Measurements from ENCODE around the gene MZB1. TPM values are rescaled to one million over a fixed set of nuclear protein-coding genes. Genes with fewer than 3 reads are reported as not detected.
"Not testable (repeated sequence)": the region's sequence is repeated elsewhere in the genome, so short reads cannot be mapped to it uniquely, and the experiment has no call there.

Gene MZB1
- total RNA-seq, 1 experiment from 2014 or later: not detected

DNA sequence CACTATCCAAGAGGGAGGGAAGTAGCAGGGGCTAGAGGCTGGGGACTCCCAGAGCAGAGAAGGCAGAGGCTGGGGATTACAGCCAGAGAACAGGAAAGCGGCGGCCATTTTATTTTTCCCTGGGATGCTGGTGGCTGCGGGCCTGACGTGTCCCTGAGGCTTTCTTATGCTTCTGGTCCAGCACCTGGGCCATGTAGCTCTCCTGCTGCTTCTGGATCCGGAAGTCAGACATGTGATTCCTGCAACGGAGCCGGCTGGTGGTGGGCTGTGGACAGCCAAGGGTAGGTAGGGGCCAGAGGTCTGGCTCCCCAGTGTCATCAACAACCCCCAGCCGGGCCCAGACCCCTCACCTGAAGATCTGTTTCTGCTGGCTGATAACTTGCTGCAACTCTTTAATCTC is 7.0 kb upstream of the MZB1 start:
- Histone ChIP-seq H3K36me3 (no peaks in the 10 kb centered on the region), H3K9me3 (no peaks in the 10 kb centered on the region), H3K27me3 (no peaks in the 10 kb centered on the region), H3K4me3 (no peak overlapping the region)
- DNase-seq: no peak

DNA sequence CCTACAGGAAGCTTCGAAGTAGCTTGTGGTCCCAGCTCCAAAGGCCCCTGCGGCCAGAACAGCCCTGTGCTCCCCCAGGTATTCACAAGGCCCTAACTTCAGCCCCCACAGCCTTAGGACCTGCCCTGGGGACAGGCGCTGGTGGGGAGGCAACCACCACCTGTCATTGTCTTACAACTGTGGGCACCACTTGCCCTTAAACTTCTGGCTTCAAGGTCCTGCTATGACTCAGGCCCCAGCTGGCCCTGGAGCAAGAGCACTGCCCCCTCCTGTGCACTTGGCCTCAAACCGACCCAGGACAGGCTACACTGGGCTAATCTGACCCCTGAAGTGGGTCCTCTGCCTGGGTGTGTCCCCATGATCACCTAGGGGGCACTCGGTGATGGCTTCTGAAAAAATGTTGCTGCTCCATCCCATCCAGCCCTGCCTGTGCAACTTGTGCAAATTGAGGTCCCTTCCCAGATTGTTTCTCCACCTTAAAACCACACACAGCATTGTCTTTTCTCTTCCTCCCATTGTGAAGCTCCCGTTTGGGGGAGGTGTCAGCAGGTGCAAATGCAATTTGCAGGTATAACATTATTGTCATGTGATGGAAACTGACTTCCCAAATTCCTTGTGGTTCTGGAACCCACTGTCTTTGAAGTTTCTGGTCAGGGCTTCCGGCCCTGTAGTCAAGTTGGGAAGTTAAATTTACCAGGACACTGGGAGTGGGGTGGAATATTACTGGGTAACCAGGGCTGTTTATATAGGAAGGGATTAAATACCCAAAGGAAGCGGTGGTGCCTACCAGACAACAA is 6.3 kb upstream of the MZB1 start:
- H3K9me3 ChIP-seq: no peaks in the 10 kb centered on the region
- no peaks in the 10 kb centered on the region for H3K36me3 ChIP-seq
- no peak overlapping the region for H3K4me3 ChIP-seq
- H3K27me3 ChIP-seq: no peaks in the 10 kb centered on the region
- DNase-seq: peak; percentile 83

DNA sequence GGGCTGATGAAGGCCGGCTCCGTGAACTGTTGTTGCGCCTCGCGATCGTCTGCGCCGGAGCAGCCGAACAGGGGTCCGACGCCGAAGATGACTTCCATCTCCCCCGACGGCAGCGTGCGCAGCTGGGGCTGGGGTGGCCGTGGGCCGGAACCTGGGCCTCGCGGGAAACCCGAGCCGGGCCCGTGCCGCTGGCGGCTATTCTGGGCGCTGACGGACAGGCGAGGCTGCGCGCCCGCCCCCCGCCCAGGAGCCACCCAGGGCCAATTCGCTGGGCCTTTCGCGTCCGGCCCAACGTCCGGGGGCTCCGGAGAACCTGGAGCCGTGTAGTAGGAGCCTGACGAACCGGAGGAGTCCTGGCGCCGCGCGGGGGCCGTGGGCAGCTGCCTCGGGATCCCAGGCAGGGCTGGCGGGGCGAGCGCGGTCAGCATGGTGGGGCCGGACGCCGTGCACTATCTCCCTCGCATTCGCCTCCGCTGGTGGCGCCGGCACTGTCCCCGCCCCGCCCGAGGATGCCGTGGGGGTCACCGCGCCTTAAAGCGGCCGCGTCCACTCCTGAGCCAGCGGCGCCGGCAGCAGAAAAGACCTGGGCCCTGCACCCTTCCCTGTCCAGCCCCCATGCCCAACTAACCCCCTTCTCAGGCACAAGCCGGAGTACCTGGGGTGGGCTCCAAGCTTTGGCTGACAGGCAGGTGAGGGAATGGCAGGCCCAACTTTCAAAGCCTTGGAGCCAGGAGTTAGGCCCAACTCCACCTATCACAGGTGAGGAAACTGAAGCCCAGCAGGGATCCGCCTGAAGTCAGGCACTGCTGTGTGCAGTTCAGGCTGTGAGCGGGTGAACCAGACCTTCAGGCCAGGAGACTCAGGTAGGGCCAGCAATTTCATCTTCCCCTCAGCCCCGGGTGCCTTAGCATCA is 5.2 kb upstream of the MZB1 start, which contains the start of gene PROB1:
PROB1 (minus strand) TSS at position 451 of the 913 bp plus-strand sequence; CDS start at position 428, 23 bp downstream.
- H3K36me3 ChIP-seq: no peaks in the 10 kb centered on the region
- DNase-seq: no peak
- no peaks in the 10 kb centered on the region for H3K27me3 ChIP-seq
- H3K4me3 ChIP-seq: no peak within 1 kb of the TSS
- H3K9me3 ChIP-seq: no peaks in the 10 kb centered on the region

DNA sequence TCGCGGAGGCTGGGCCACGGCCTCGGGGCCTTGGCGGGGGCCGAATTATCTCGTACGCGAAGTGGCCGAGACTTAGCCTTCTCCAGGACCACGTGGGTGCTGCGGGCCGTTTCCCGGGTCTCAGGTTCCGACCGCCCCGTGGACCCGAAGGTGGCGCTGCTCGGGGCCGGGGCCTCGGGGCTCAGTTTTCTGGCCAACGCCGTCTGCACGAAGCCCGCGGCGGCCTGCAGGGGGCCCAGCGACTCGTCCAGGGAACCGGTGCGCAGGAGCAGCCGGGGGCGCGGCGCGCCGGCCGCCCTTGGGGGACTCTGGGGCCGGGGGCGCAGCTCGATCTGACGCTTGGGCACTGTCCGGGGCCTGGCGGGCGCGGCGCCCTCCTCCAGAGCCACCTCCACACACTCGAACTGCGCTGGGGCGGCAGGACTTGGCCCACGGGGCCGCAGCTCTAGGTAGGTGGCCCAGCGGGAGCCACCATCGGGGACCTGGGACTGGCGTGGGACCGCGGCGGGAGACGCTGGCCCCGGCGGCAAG is 4.5 kb upstream of the MZB1 start:
- no peak for DNase-seq
- no peaks in the 10 kb centered on the region for H3K27me3 ChIP-seq
- no peaks in the 10 kb centered on the region for H3K36me3 ChIP-seq
- H3K4me3 ChIP-seq: no peak overlapping the region
- no peaks in the 10 kb centered on the region for H3K9me3 ChIP-seq

DNA sequence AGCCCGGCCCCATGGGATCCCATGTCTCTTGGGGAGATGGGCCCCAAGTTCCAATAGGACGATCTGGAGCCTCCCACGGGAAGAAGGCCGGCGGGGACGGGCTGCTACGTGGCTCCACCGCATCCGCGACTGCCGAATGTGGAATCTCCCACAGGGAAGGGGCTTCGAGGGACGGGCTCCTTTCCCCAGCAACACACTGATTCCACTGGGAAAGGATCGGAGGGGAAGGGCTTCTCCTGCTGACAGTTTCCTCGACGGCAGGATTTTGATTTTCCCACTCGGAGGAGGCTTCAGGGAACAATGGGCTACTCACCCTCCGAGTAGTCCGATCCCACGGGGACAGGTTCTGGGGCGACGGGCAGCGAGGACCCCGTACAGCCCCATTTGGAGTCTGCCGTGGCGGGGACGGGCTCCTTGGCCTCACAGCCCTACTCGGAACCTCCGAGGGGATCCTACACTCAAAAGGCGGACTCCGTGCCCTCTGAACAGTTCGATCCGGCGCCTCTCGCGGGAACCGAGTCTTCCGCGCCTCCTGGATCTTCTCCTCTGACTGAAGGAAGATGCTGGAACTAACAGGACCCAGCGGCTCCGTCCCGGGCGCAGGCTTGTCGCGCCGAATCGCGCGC is 3.9 kb upstream of the MZB1 start:
- H3K4me3 ChIP-seq: no peak overlapping the region
- DNase-seq: no peak
- no peaks in the 10 kb centered on the region for H3K27me3 ChIP-seq

DNA sequence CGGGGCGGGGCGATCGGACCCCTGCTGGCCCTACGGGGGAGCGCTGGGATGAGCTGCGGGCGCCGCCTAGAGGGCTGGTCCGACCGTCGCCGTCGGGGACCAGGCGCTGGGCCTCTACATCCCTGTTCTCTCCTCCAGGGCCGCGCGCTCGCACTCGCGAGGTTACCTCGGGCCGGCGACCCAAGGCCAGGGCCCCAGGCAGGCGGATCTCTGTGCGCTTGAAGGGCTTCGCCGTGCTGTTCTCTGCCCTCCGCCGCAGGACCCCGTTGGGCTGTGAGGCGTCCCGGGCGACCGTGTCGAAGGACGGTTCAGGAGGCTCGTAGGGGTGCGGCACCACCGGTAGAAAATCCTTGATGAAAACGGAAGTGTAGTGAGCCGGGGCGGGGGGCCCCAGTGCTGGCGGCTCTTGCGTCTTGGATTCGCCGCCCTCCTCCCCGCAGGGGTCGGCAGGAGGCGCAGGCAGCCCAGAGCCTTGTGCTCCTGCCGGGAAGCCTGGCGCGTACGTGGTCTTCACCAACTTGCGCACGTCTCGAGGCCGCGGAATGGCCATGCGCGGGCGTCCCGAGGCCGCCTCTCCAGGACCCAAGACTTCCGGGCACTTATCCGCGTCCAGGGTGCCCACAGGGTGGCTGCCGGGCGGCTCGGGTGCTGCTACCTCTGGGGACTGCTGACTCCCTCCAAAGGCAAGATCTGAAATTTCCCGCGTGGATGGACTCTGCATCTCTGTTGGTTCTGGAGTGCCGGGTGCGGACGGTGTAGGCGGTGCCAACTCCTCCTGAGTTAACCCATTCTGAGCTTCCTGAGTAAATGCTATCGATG is 3.2 kb upstream of the MZB1 start:
- peak; percentile 68 for DNase-seq
- Histone ChIP-seq H3K9me3 (no peaks in the 10 kb centered on the region), H3K27me3 (no peaks in the 10 kb centered on the region), H3K4me3 (no peak overlapping the region), H3K36me3 (no peaks in the 10 kb centered on the region)

More for the DNA sequence above, 3.9 kb upstream of the MZB1 start:
- Histone ChIP-seq H3K9me3 (no peaks in the 10 kb centered on the region), H3K36me3 (no peaks in the 10 kb centered on the region)

DNA sequence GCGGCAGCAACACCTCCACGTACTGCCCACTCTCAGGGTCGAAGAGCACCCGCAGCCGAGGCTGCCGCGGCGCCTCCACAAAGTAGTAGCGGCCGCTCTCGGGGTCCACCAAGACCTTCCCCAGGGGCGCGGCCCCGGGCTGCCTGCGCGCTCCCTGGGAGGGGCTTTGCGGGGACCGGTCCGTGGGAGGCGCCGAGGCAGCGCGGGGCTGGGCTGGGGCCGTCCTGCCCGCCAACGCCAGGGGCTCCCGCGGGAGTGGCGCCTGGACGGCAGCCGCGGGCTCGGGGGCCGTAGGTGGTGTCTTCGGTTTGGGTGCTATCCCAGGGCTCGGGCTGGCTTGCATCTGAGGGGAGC is 2.6 kb upstream of the MZB1 start:
- H3K9me3 ChIP-seq: no peaks in the 10 kb centered on the region
- H3K36me3 ChIP-seq: no peaks in the 10 kb centered on the region
- H3K4me3 ChIP-seq: no peak overlapping the region
- DNase-seq: no peak
- H3K27me3 ChIP-seq: no peaks in the 10 kb centered on the region

DNA sequence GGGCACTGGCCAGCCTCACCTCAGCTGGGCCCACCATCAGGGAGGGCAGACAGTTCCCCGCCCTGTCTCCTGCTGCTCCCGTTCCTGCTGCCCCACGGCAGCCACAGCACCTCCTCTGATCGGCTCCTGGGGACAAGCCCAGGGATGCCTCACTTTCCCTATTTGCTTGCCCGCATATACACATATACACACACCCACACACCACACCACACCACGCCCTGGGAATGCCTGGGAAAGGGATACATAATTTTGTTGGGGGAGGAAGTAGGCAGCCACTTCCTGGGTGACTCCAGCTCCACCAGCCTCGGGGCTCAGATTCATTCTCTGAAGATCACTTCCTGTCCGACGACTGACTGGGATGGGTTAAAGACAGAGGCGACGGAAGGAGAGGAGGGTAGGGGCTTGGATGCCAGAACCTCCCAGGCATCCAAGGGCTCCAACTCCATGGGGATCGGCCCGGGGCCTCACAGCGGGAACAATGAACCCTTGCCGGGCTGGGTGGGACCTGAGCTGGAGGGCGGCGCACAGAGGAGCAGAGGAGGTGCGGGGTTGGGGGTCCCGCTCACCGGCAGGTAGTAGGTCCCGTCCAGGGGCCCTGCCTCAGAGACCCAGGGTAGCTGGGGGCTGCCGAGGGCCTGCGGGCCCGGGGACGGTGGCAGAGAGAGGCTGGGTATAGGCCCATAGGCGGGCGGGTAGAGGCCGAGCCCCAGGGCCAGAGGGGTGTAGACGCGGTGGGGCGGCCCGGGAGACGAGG is 2.0 kb upstream of the MZB1 start:
- H3K36me3 ChIP-seq: no peaks in the 10 kb centered on the region
- no peak overlapping the region for H3K4me3 ChIP-seq
- H3K9me3 ChIP-seq: no peaks in the 10 kb centered on the region
- H3K27me3 ChIP-seq: no peaks in the 10 kb centered on the region
- peak; percentile 61 for DNase-seq

DNA sequence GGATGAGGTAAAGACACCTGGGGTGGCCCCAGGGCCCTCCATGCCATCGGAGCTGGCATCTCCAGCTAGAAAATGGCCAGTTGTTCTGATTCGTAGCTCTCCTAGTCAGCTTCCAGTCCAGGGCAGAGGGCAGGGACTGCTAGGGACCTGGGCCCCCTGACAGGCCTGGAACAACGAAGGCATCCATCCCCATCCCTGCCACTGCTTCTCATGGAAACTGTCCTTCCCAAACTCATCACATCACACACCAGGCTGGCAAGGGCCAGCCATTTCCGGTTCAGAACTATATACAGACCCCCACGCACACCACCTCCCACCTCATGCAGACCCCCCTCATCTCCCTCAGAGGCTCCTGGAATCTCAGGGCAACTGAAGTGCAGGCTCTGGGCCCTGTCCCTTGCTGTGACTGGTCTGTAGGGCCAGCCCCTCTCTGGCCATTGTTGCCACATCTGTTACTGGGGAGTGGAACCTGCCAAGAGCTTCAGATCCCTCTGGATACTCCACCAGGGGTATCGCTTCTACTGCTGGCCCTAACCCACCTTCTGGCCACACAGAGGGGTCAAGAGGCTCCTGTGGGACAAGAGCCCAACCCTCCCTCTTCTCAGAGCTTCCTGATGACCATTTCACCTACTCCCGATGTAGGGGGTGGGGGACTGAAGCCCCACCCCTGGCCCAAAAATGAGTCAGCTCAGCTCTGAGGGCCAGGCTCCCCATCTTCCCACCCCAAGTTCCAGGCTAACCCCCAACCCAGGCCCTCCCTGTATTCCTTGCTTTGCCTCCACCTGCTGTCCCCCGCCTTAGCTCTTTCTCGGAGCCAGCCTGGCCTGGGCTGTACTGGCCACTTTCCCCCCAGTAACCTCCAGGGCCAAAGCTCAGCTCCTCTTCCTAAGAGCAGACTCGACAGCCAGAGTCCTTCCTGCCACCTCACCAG is 1.2 kb upstream of the MZB1 start:
- no peak for DNase-seq
- no peak overlapping the region for H3K4me3 ChIP-seq
- no peaks in the 10 kb centered on the region for H3K9me3 ChIP-seq
- no peaks in the 10 kb centered on the region for H3K27me3 ChIP-seq
- H3K36me3 ChIP-seq: no peaks in the 10 kb centered on the region

DNA sequence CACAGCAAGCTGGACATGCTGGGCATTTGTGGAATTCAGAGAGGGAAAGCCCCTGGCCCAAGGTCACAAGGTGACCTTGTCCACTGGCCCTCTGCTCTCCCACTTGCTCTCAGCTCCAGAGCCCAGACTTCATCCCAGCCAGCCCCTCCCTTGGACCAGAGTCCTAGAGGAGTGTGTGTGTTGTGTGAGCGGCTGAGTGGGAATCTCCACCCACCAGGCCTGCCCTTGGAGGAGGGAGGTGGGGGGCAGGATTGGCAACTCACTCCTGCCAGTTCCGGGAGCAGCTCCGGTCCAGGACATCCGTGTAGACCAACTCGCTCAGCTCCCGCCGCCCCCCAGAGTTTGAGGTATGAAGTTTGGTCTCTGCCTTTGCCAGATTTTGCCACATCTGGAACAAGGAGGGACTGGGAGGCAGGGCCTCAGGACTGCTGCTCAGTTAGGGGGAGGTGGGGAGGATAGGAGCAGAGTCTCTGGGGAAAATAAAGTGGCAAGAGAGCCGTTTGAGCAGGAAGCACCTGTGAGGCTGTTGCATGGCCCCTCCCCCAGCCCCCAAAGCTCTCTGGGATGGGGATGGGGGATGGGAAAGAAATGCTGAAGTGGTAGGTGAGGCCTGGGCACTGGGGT is 1.4 kb downstream of the MZB1 start:
- H3K4me3 ChIP-seq: no peak overlapping the region
- no peak for DNase-seq

DNA sequence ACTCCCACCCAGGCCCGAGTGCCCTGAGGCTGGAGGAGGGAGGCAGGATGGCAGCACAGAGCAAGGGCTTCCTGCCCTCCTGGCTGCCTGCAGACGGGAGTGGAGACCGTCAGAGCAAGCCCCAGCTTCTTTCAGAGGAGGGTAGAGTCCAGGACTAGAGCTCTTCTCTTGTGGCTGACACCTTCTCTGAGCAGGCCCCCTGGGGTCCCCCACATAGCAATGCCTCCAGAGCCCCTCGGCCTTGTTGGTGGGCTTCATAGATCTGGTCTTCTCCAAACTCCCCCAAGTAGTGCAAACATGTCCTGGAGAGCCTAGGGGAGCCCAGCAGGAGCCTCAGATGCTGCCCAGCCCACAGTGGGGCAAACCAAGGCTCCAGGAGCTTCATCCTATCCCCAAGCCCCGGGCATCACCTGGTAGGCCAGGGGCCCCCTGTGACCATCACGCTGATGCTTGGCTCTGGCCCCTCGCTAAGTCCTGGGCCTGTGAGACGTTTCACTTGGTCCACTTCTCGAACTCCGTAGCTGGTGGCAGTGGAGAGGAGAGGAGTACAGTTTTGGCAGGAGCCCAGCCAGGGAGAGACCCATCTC is 2.0 kb downstream of the MZB1 start:
- DNase-seq: no peak
- Histone ChIP-seq H3K27me3 (no peaks in the 10 kb centered on the region), H3K4me3 (no peak overlapping the region), H3K36me3 (no peaks in the 10 kb centered on the region), H3K9me3 (no peaks in the 10 kb centered on the region)

More for the DNA sequence above, 1.4 kb downstream of the MZB1 start:
- Histone ChIP-seq H3K9me3 (no peaks in the 10 kb centered on the region), H3K27me3 (no peaks in the 10 kb centered on the region), H3K36me3 (no peaks in the 10 kb centered on the region)

DNA sequence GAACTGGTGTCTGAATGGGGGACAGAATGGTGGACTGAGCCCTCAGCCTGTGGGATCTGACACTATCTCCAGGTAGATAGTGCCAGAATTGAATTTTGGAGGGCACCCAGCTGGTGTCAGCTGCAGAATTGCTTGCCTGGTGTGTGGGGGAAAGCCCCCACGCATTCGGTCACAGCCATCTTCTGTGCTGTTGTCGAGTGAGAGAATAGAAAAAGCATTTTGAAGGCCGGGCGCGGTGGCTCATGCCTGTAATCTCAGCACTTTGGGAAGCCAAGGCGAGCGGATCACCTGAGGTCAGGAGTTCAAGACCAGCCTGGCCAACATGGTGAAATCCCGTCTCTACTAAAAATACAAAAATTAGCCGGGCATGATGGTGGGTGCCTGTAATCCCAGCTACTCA is 2.8 kb downstream of the MZB1 start:
- DNase-seq: not testable (repeated sequence)

DNA sequence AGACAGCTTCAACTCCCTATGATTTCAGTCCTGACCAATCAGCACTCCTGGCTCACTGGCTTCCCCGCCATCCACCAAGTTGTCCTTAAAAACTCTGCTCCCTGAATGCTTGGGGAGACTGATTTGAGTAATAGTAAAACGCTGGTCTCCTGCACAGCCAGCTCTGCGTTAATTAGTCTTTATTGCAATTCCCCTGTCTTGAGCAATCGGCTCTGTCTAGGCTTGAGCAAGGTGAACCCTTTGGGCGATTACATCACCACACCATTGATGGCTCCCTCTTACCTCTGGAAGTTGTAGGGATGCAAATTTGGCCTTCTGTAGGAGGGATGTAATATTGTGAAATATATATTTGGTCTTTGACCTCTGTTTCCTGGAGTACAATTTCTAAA is 3.7 kb downstream of the MZB1 start:
- H3K27me3 ChIP-seq: no peaks in the 10 kb centered on the region

More for the DNA sequence above, 2.8 kb downstream of the MZB1 start:
- not testable (repeated sequence) for H3K9me3 ChIP-seq, H3K36me3 ChIP-seq, H3K27me3 ChIP-seq, H3K4me3 ChIP-seq

More for the DNA sequence above, 3.7 kb downstream of the MZB1 start:
- DNase-seq: no peak
- H3K9me3 ChIP-seq: no peaks in the 10 kb centered on the region
- no peak overlapping the region for H3K4me3 ChIP-seq
- no peaks in the 10 kb centered on the region for H3K36me3 ChIP-seq

Data from MG63 (cell line).